Cortex of kidney (tissue), 1 donor: ENCODE data around the gene MYO9A.

Source experiments
- DNase-seq: peaks from one replicate; lab custom pipeline; 2025; lab: John Stamatoyannopoulos, UW

Gene MYO9A

DNA sequence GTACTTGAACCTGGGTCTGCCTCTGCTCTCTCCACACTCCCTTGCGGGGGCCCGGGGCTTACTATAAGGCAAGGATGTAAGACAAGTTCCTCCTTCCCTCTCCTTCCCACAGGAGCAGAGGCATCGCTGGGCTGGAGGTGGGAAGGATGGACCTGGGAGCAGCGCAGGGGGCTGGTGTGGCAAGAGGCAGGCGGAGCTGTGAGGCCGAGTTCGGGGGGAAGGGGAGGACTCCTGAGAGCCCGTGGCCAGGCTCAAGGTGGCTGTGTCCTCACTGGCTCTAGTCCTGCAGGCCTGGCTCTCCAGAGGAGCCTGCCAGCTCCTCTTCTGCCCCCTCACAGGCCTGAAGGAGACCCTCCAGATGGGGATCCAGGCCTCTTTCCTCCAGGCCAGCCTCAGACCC, 308.6 kb downstream of the MYO9A start:
- DNase-seq = no peak

DNA sequence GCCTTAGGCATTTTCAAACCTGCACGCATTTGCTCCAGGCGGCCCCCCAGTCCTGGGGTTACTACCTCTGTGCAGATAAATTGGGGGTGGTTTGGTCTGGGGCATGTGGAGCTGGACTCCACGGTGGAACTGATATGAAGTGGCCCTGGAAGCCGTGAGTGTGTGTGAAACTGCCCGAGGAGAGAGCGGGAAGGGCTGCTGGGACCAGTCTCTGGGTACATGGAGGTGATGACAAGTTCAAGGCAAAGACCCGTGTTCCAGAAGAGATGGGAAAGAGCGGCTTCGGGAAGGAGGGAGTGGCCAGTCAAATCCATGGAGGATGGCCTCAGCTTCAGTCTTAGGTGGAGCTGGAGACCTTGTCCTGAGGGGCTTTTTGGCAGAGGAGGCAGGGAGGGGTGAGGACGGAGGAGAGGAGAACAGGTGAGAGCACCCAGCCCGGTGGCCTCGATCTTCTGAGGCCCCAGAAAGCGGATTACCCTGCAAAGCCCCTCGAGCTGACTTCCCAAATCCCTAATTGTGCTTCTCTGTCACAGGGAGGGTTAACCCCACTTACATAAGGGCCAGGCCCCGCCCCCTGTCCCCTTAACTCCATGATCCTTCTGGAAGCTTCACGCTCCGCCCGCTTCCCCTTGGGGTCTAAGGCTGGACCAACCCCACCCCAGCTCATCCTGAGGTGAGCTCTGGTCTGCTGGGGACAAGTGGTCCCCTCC, 309.5 kb downstream of the MYO9A start:
- no peak for DNase-seq

- DNase-seq = no peak
Measured at GRCh38 chr15:71807691-71808091, 310.3 kb downstream of the MYO9A start.

GRCh38 chr15:71807125-71807629, 310.8 kb downstream of the MYO9A start:
- no peak for DNase-seq

- no peak for DNase-seq
Measured at GRCh38 chr15:71806452-71806931, 311.5 kb downstream of the MYO9A start.

DNA sequence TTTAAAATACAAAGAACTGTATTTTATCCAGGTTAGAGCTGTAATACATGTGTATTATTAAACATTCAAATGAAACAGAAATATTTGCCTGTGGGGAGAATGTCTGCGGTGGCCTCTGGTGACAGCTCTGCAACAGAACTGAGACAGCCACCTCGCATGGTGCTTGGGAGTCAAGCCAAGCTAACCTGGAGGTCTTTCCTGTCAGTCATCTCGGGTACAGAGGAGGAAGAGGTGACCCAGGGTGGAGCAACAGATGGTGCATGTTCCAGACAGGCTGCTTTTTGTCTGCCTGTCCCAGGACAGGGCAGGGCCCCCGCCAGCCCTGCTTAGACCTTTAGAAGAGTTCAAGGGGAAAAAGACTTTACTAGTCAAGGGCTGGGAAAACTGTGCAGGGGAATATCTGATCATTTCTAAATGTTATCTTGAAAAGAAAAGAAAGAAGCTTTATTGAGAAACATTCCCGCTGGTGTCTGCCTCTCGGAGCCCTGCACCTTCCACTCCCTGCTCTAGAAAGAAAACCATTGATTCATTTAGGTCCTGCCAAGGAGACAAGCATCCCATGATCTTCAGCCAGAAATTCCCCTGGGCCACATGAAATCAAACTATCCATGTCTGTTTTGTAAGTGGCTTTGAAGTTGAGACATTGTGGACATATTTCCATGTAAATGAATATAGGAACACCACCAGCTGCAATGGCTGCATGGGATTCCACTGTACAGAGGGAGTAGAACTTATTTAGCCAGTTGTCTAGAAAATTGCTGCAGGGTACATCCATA, 313.1 kb downstream of the MYO9A start:
- DNase-seq = no peak

GRCh38 chr15:71804226-71804625, 313.7 kb downstream of the MYO9A start:
- no peak for DNase-seq

DNA sequence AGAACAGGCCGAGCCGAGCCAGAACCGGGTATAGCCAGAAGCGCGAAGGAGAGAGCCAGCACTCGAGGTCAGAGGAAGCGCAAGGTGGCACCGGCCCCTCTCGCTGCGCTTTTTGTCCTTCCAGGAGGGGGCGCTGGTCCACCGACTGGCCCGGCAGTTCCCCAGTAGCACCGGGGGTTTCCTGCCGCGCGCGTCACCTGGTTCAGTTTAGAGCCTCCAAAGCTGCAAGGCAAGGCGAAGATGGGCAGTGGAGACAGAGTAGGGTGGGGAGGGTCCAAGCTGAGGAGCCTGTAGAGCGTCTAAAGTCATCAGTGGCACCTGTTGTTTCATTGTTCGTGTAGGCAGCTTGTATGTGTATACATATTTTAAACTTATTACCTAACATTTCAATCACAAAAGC, 315.2 kb downstream of the MYO9A start:
- DNase-seq = no peak

GRCh38 chr15:71801935-71802655, 315.9 kb downstream of the MYO9A start:
- no peak for DNase-seq

DNA sequence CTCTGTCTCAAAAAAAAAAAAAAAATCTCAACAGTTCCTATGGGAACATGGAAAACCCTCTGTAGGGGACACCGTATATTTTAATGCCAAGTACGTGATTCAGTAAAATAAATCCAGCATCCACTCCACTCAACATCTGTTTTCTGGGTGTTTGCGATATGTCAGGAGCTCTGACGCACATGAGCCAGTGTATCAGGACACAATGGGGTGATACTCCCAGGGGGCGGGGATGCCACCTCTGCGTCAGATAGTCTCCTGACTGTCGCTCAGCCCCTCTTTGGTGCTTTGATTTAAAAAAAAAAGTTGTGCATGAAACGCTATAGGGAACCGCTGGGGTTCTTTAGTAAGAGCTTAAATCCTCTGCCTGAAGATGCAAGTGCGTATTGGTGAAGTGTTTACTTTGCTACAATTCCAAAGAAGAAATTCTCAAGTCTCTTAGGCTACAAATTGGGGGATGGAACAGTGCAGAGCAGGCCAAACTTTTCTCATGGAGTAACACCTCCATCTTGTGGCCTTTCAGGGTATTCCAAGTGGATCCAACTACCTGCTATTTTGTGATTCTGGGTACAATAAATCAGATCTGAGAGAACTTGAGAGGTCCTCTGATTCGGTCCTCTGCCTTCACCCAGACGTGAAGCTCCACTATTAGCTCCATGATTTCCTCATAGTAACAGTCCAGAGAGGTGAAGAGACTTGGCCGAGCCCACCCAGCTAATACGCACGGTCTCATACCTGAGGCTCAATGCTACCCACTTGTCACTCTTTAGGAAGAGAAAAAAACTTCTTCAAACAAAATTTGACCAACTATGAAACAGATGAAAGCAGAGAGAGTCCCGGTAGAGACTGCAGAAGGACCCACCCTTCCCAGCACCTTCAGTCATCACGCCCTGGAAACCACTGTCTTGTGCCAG, 316.9 kb downstream of the MYO9A start:
- no peak for DNase-seq

- DNase-seq = no peak
Measured at GRCh38 chr15:71800190-71800589, 317.8 kb downstream of the MYO9A start.

- DNase-seq = no peak
Measured at GRCh38 chr15:71798641-71799040, 319.3 kb downstream of the MYO9A start.

- no peak for DNase-seq
Measured at GRCh38 chr15:71792521-71792920, 325.4 kb downstream of the MYO9A start.

GRCh38 chr15:71791975-71792374, 326.0 kb downstream of the MYO9A start:
- no peak for DNase-seq

- no peak for DNase-seq
Measured at GRCh38 chr15:71790081-71790480, 327.9 kb downstream of the MYO9A start.

DNA sequence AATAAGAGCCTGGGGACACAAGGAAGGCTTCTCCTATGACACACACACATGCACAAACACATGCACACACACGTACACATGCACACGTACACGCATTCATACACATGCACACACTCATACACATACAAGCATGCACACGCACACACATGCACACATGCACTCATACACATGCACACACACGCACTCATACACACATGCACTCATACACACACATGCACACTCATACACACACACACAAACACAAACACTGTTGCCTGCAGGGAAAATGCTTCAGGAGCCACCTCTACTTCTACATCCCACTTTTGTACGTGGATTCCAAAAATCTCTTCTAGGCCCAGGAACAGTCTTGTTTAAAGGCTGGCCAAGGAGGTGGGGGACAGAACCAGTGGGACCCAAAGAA, 328.3 kb downstream of the MYO9A start:
- no peak for DNase-seq

DNA sequence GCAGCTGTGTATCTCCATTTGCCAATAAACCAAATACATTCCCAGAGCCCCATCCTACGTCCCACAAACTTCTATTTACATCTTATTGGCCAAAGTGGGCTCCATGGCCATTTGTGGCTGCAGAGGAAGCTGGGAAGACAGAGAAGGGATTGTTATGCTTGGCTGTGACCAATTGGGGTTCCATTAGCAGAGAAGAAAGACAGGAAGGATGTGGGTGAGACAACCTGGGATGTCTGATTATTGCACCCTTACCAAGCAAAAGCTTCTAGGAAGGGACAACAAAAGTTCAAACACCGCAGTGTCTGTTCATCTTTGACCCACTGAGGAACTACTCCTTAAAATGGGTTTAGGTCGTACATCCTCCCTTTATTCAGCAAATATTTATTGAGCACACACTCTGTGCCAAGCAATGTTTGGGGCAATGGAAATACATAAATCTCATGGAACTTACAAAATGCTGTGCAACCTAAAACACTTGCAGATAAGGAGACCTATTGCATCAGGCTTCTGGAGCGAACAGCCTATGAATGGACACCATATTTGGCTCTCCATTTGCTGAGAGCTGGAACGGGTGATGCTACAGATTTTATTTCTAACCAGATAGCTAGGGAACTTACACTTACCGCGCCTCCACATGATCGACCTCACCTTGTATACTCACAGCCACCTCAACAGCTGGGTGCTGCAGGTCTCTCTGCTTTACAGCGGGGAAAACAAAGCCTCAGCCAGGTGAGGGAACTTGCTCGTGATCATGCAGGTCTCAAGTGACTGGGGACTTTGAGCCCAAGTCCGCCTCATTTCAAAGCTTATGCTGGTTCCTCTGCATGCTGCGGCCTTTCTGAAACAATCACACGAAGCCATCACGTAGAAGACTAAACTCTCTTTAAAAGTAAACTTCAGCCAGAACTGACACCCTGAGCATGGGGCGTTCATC, 329.0 kb downstream of the MYO9A start:
- DNase-seq = no peak

DNA sequence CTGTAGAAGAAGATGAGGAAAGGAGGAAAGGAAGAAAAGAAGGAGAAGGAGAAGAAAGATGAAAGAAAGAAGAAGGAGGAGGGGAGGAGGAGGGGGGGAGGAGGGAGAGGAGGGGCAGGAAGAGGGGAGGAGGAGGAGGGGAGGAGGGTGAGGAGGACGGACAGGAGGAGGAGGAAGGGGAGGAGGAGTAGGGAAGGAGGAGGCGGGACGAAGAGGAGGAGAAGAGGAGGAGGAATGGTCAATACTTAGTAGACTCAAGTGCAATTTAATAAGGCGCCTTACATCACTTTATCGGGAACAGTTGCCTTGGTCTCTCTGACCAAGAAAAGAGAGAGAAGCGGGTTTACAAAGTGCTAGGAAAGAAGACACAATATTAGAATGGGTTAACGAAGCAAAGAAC, 331.3 kb downstream of the MYO9A start:
- DNase-seq = no peak

GRCh38 chr15:71785996-71786395, 332.0 kb downstream of the MYO9A start:
- DNase-seq = no peak

- DNase-seq = no peak
Measured at GRCh38 chr15:71784719-71785118, 333.2 kb downstream of the MYO9A start.
